ENCODE results near the gene SH2D6.
"Not testable (repeated sequence)": the region's sequence is repeated elsewhere in the genome, so short reads cannot be mapped to it uniquely, and the experiment has no call there.

Gene SH2D6

DNA sequence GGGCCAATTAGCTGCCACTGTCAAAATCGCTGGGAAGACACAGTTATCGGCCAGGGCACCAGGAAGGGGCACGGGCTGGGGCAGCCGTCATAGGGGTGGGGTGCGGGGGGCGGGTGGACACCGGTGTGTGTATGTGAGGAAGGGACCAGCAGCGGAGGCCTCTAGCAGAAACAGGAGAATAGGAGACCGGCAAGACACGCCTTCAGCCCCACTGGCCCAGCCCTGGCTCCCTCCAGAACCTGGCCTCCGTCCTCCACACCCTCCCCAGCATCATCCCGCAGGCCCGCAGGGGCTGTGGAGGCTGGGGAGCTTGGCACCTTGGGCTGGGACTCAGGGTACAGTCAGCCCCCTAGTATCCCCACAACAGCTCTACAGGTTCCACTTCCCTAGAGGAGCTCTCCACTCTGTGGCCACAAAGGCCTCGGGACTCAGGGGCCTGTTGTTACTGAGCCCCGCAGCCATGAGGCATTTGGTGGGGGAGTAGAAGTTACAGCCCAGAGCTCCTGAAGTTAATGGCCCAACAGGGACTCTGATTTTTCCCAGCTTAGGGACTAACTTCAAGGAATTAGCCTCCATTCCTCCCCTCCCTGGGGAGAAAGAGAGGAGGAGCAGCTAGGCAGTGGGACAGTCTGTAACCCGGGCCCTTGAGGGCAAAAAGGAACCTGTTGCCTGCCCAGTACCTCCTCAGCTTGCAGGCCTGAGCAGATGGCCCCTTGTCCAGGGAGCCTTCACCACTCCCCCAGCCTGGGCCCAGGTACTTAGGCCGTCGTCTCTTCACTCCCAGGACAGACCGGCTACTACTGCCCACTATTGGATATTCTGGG, 19.9 kb downstream of the SH2D6 start:
- in situ Hi-C loops (cut with HindIII; ENCODE audit: low sequenced_read_pairs) = no loop called here

DNA sequence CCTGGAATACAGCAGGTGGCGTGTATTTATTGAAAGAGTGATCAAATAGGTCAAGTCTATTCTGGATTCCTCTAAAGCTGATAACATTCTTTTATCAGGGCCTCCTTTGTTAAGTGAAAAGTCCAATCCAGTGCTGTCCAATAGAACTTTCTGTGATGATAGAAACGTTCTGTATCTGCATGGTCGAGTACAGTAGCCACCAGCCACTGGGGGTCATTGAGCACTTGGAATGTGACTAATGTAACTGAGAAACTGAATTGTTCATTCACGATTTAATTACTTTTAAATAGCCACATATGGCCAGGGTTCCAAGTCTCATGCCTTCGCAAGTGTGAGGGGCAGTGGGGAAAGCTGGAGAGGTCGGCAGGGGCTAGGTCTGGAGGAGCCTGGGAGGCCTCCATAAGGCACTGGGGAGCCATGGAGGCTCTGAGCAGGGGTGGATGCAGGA, 20.5 kb downstream of the SH2D6 start:
- in situ Hi-C loops (cut with HindIII; ENCODE audit: low sequenced_read_pairs) = no loop called here

DNA sequence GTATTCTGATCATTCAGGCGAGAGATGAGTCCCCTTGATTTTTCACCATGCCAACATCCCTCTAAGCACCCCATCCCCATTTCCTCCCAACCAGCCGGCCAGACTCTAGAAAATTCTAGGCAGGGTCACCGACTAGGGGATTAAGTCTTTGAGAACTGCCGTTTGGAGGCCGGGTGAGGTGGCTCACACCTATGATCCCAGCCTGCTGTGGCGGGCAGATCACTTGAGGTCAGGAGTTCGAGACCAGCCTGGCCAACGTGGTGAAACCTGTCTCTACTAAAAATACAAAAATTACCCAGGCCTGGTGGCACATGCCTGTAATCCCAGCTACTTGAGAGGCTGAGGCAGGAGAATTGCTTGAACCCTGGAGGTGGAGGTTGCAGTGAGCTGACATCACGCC, 21.1 kb downstream of the SH2D6 start:
- in situ Hi-C loops (cut with HindIII; ENCODE audit: low sequenced_read_pairs) = not testable (repeated sequence)

DNA sequence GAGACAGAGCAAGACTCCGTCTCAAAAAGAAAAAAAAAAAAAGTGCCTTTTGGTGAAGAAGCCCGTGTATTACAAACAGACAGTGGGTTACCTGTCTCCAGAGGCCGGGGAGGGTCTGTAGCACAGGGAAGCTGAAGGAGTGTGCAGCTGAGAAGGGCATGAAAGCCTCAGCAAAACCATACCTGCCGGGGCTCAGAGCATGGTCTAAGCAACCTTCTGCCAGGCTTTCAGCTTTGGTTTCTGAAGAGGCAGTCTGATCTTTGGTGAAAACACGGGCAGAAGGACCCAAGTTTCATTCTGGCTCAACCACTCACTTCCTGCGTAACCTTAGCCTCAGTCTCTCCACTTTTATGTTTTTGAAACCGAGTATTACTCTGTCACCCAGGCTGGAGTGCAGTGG, 21.5 kb downstream of the SH2D6 start:
- in situ Hi-C loops (cut with HindIII; ENCODE audit: low sequenced_read_pairs) = no loop called here

DNA sequence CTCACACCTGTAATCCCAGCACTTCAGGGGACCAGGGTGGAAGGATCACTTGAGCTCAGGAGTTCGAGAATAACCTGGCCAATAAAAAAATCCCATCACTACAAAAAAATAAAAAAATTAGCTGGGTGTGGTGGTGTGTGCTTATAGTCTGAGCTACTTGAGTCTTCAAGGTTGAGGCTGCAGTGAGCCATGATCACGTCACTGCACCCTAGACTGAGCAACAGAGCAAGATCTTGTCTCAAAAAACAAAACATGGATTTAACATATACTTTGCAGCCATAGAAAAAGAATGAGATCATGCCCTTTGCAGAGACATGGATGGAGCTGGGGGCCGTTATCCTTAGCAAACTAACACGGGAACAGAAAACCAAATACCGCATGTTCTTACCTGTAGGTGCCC, 22.2 kb downstream of the SH2D6 start:
- in situ Hi-C loops (cut with HindIII; ENCODE audit: low sequenced_read_pairs) = no loop called here

DNA sequence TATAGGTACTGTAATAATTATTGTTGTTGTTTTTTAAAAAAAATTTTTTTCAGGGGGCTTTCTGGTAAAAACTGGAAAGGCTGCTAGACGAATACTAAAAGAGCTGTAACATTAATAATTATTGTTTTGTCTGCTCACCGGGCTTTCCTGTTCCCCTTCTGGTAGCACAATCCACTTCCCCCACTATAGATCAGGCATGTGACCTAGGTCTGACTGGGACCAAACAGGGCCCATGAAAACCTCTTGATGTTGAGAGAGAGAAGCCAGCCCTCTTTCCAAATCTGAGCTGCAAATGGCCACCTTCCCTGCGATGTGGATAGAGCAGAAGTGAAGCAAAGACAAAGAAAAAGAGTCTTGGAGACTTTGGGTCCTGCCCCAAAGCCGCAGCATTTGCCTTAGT, 23.4 kb downstream of the SH2D6 start:
- in situ Hi-C loops (cut with HindIII; ENCODE audit: low sequenced_read_pairs) = no loop called here

DNA sequence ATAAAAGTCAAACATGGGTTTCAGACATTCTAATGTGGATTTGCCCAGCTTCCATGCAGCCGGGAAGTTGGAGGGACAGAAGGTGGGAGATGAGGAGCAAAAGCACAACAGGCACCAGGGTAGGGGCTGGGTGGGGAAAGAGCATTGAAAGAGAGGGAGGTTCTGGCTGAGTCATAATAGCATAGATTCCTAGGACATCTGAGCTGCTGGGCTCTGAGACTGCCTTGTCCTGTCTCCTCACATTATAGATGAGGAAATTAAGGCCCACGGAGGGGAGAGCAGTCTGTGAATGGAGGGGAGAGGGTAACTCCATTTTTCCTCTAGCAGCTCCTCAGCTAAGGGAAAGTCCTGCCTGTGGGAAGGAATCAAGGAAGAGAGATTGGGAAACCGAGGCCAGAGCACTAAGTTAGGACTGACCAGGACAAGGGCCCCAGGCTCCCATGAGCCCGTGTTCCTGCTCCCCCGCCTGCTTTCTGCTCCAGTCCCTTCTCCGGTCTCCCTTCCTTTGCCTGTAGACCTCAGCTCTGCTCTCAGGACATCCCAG, 26.2 kb downstream of the SH2D6 start:
- in situ Hi-C loops (cut with HindIII; ENCODE audit: low sequenced_read_pairs) = no loop called here

DNA sequence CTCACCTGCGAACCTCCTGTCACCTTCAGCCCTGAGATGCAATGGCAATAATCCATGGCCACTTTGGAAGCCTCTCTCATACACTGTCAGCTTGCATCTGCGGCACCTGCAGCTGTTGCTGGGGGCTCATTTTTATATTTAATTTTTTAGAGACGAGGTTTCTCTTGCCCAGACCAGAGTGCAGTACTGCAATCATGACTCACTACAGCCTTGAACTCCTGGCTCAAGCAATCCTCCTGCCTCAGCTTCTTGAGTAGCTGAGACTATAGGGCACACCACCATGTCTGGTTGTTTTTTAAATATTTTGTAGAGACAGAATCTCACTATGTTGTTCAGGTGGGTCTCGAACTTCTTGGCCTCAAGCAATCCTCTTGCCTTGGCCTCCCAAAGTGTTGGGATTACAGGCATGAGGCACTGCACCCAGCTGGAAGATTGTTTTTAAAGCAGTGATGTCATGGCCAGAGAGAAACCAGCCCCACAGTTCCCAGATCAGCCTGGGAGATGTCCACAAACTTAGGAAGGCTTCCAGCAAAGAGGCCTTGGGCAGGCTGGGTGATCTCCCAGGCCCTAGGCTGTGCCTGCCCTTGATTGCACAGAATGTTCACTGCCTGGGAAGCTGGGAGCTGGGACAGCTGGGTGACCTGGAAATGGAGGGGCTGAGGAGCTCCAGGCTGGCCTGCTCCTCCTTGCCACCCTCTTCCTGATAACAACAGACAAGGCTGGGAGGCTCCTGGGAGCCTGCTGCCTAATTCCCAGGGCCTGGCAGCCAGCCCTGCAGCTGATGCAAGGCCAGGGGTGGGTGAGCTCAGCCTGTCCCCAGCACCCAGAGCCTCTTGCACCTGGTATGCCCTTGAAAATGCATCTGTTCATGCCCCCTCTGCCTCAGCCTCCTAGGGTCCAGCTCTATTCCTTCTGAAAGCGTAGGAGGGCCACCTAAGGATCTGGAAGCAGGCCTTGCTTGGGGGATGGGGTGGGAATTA, 27.1 kb downstream of the SH2D6 start:
- in situ Hi-C loops (cut with HindIII; ENCODE audit: low sequenced_read_pairs) = no loop called here

DNA sequence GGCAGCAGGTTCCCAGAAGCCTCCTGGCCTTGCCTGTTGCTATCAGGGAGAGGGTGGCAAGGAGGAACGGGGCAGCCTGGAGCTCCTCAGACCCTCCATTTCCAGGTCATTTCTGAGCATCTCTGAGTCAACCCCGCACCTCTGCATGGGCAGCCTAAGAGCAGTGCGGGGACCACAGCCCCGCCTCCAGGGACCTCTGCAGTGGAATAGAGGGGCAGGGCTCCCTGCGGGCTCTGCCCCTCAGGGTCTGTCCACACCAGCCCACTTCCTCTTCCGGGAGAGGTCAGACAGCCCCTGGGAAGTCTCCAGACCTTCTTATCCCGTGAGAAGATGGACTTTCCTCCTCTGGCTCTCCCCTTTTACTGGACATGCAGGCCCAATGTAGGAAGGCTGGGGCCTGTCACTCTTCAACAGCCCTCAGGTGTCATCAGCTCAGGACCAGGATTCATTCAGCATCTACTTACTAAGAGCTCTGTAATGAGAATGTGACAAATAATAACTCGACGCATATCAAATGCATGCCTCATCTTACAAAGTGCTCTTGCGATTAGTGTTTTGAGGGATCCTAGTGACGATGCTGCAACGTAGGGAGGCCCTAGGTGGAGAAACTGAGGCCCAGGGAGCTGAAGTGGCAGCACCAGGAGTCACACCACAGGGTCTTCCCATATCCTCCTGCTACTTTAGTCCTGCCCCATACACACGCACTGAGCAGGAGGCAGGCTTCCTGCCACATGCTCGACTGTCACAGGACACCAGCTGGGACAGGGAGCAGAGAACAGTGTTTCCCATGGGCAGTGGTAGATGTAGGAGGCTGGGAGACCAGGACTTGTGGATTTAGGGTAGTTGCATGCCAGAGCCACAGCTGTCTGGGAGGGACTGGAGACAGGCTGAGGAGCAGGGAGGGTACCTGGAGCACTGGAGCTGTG, 28.0 kb downstream of the SH2D6 start:
- in situ Hi-C loops (cut with HindIII; ENCODE audit: low sequenced_read_pairs) = no loop called here

DNA sequence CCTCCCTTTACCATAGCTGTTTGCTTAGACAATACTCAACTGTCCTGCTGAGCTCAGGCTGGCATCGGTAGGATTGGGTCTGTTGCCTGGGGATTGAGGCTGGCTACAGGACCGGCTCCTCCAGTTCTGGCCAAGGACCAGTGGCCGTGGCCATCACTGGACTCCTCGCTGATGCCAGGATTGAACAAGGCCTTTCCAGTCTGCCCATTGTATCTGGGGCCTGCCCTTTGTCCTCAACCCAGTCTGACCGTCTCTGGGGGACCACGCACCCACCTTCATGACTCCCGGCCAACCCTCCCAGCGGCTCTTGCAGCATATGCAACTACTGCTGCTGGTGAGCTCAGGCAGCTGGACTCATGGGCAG, 28.7 kb downstream of the SH2D6 start:
- in situ Hi-C loops (cut with HindIII; ENCODE audit: low sequenced_read_pairs) = no loop called here

DNA sequence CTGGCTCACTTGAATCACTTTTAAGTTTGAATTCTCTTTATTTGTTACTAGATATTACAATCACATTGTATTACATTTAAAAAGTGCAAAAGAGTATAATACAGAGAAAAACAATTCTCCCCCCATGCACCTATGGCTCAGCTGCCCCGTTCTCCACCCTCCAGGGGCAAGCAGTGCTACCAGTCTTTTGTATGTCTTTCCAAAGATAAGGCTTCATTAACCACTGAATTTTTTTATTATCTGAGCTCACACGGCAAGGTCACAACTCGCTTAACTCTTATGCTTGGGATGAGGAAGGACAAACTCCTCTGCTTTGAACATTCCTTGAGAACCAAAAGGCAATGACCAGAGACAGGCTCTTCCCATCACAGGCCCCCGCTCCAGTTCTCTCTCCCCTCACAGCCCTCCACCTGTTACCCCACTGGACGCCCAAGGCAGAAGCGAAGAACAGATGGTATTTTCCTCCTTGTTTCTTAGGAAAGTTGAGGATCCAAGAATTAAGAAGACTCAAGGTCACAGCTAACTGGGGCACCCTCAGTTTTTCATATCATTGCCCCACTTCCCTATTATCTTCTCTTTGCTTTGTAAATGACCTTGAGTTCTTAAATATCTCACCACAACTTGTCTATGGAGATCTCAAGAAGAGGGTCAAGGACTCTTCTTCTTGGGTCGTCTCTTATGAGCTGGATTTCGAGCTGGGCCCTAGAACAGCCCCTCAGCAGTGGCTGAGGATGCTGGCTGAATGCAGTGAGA, 30.1 kb downstream of the SH2D6 start:
- in situ Hi-C loops (cut with HindIII; ENCODE audit: low sequenced_read_pairs) = no loop called here

DNA sequence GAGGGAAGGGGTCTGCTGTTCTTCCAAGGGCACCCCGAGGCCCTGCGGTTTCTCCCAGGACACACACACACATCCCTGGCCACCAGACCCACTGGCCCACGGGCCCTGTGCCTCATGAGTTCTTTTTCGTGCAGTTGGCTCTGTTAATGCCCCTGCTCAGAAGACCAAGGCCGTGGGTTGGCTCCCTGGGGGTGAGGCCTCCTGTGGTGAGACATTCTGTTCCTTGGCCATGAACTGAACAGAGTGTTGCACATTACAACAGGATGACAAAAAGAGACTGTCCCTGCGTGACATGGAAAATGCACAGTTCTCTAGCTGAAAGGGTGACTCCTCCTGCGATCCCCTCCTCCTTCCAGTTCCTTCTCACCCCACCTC, 30.7 kb downstream of the SH2D6 start:
- in situ Hi-C loops (cut with HindIII; ENCODE audit: low sequenced_read_pairs) = no loop called here

DNA sequence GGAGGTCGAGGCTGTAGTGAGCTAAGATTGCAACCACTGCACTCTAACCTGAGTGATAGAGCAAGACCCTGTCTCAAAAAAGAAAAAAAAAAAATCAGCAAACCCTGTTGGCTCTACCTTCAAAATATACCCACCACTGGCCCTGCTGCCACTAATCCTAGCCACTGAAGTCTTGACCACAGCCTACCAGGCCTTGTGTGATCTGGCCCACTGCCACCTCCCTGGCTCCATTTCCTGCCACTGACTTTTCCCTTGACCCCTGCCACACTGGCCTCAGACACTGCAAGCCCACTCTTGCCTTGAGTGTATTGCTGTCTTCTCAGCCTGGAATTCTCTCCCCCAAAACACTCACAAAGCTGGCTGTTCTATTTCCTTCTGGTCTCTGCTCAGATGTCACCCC, 33.7 kb downstream of the SH2D6 start:
- in situ Hi-C loops (cut with HindIII; ENCODE audit: low sequenced_read_pairs) = no loop called here

DNA sequence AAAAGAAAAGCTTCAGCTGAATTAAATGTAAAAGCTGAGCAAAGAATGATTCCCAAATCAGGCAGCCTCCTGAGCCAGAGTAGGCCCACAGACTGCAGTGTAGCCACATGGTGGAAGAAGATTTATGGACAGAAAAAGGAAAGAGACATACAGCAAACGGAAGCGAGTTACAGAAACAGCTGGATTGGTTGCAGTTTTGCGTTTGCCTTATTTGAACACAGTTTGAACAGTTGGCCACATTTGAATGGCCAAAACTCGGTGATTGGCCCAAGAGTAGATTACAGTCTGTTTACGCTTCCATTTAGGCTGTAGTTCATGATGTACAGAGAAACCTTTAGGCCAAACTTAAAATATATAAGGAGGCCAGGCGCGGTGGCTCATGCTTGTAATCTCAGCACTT, 35.1 kb downstream of the SH2D6 start:
- in situ Hi-C loops (cut with HindIII; ENCODE audit: low sequenced_read_pairs) = no loop called here

DNA sequence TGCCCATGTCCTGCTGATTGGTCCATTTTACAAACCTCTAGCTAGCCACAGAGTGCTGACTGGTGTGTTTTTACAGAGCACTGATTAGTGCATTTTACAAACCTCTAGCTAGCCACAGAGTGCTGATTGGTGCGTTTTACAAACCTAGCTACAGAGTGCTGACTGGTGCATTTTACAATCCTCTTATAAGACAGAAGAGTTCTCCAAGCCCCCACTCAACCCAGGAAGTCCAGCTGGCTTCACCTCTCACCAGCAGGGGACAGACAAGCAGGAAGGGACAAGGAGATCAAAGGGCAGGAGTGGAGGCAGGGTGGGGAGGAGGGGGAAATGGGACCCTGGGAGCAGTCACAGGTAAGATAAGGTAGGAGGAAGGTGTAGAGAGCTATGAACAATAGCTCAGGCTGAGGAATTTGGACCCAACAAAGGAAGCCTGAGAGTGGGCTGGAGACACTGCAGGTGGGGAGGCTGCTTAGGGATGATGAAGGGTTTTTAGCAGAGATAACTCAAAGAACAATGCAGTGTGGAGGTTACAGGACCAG, 37.1 kb downstream of the SH2D6 start:
- in situ Hi-C loops (cut with HindIII; ENCODE audit: low sequenced_read_pairs) = loop anchor here (5.0 kb wide), 1 partner anchor 82 kb away; the partner anchor contains the start of gene MAT2A

DNA sequence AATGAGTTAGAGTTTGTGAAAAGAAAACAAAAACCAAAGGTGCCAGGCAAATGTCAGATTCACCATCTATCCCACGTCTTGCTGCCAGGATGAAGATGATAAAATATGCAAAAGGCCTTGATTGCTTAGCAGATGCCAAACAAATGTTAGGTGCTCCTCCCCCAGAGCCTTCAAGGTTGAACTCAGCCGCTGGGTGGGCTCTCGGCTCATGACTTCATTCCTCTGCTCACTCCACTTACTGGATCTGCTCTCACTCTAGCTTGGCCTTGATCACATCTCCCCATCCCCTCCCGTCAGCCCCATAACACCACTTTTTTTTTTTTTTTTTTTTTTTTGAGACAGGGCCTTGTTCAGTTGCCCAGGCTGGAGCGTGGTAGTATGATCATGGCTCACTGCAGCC, 38.5 kb downstream of the SH2D6 start:
- in situ Hi-C loops (cut with HindIII; ENCODE audit: low sequenced_read_pairs) = loop anchor here (5.0 kb wide), 1 partner anchor 80 kb away; the partner anchor contains the start of gene MAT2A

DNA sequence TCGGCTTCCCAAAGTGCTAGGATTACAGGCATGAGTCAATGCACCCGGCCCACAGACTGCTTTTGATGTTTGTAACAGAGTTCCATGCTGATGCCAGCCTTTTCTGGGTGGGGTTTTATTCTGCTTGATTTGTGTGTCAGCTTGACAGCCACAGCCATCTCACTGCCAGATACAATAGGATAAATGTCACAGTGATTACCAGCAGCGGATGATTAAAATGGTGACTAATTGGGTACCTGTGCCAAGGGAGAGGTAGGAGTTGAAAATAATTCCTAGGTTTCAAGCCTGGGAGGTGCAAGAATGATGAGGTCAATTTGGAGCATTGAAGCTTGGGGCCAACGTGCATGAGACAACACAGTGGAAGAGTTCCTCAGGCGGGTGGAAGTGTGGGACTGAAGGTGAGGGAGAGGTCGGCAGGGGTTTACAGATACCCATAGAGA, 39.4 kb downstream of the SH2D6 start:
- in situ Hi-C loops (cut with HindIII; ENCODE audit: low sequenced_read_pairs) = loop anchor here (5.0 kb wide), 1 partner anchor 79 kb away; the partner anchor contains the start of gene MAT2A

DNA sequence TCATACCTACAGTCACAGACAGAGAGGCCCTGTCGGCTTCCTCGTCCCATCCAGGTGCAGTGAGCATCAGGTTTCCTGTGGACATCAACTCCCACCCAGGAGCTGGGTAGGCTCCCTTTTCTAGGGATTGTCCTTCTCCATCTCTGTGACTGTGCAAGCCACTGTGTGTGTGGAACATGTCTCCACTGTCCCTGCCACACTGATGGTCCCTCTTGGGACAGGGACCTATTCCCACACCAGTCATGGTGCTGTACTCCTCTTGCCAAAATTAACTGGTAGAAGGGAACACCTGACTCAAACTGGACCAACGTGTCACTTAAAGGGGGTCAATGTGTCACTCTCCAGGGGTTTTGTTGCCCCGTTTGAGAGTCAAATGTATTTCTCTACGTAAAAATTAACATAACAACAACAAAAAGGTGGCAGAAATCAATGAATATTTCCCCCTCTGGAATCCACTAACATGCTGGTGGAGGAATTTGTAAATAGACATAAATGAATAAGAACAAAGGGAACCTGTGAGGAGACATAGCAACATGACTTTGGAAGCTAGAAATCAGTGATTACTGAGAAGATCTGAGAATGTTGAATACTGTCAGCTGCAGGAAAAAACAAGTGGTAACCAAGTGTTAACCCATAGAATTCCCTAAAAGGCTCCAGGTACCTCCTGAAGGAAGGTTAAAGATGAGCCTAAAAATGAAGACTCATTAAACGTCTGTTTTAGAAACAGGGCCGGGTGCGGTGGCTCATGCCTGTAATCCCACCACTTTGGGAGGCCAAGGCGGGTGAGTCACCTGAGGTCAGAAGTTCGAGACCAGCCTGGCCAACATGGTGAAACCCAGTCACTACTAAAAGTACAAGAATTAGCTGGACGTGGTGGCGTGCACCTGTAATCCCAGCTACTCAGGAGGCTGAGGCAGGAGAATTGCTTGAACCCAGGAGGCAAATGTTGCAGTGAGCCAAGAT, 40.4 kb downstream of the SH2D6 start:
- in situ Hi-C loops (cut with HindIII; ENCODE audit: low sequenced_read_pairs) = loop anchor here (5.0 kb wide), 1 partner anchor 78 kb away; the partner anchor contains the start of gene MAT2A
